HK-2 (cell line): ENCODE measurements around the gene PCDHA8.
"Not testable (repeated sequence)": the region's sequence is repeated elsewhere in the genome, so short reads cannot be mapped to it uniquely, and the experiment has no call there.

Source experiments
- DNase-seq: peaks from one replicate; pipeline ENCODE4 v3.0.0-alpha.2; 2018; ENCODE audit not compliant: unreplicated experiment

The PCDHA8 gene

GRCh38 chr5:140875085-140876065, 34.4 kb downstream of the PCDHA8 start, which contains the start of gene PCDHA12:
Gene PCDHA12 (plus strand): TSS chr5:140875308. CDS start chr5:140875473, 165 bp downstream.
- DNase-seq, result no peak

- DNase-seq, result not testable (repeated sequence)
These were observed 35.7 kb downstream of the PCDHA8 start for GRCh38 chr5:140876541-140877261.

GRCh38 chr5:140877262-140877581, 36.2 kb downstream of the PCDHA8 start:
- DNase-seq, result no peak

- DNase-seq, result no peak
These were observed 41.1 kb downstream of the PCDHA8 start, which contains the start of gene PCDHA13 for GRCh38 chr5:140881889-140882590. Gene PCDHA13 (plus strand): TSS chr5:140882124. CDS start chr5:140882269, 145 bp downstream.

GRCh38 chr5:140882591-140882899, 41.6 kb downstream of the PCDHA8 start:
- DNase-seq, result no peak

GRCh38 chr5:140883373-140883772, 42.4 kb downstream of the PCDHA8 start:
- no peak for DNase-seq

- no peak for DNase-seq
These were observed 43.1 kb downstream of the PCDHA8 start for GRCh38 chr5:140883927-140884697.
